Fibroblast of the aortic adventitia (primary cell): ENCODE data around the gene DIDO1. TPM values are rescaled to one million over a fixed set of nuclear protein-coding genes. Genes with fewer than 3 reads are reported as not detected.
"Not testable (repeated sequence)": the region's sequence is repeated elsewhere in the genome, so short reads cannot be mapped to it uniquely, and the experiment has no call there.

ENCODE experiments used
- DNase-seq: peaks from one replicate; pipeline ENCODE4 v3.0.0-alpha.2; 2010; ENCODE audit warnings: low read depth
- H3K4me3 ChIP-seq: 2 replicates; pipeline ENCODE4 v1.5.1; 2011; ENCODE audit warnings: low read depth, mild to moderate bottlenecking, control low read depth, low read length, moderate library complexity
- CTCF ChIP-seq: IDR thresholded peaks from 2 replicates; pipeline ENCODE4 v1.5.1; 2011; ENCODE audit warnings: mild to moderate bottlenecking, low read length, control low read depth, inconsistent platforms; ENCODE audit not compliant: insufficient read depth
- total RNA-seq: library from RNA; depleted of rRNA; stranded (reverse); fragments of >200 nt; gene quantifications from 2 replicates; pipeline ENCODE4 v1.2.3, GENCODE V29; 2012; ENCODE audit warnings: low replicate concordance

DIDO1 gene
- total RNA-seq, 1 donor, result 48.4 TPM

GRCh38 chr20:62858058-62858830 is 68.1 kb downstream of the DIDO1 start:
- H3K4me3 ChIP-seq, result no peak overlapping the region
- TF ChIP-seq CTCF, result no peak
- DNase-seq, result no peak

GRCh38 chr20:62856931-62857619 is 69.2 kb downstream of the DIDO1 start:
- no peak for DNase-seq
- TF ChIP-seq CTCF, result no peak
- no peak overlapping the region for H3K4me3 ChIP-seq

- no peak for TF ChIP-seq CTCF
These were observed 71.2 kb downstream of the DIDO1 start for GRCh38 chr20:62855120-62855519.

GRCh38 chr20:62854121-62854520 is 72.2 kb downstream of the DIDO1 start:
- TF ChIP-seq CTCF, result no peak
- DNase-seq, result no peak
- no peak overlapping the region for H3K4me3 ChIP-seq

More at GRCh38 chr20:62855120-62855519, 71.2 kb downstream of the DIDO1 start:
- no peak for DNase-seq
- H3K4me3 ChIP-seq, result no peak overlapping the region

GRCh38 chr20:62853304-62853703 is 73.0 kb downstream of the DIDO1 start:
- H3K4me3 ChIP-seq, DNase-seq: not testable (repeated sequence)

- no peak for DNase-seq
- no peak for TF ChIP-seq CTCF
- no peak overlapping the region for H3K4me3 ChIP-seq
These were observed 73.5 kb downstream of the DIDO1 start for GRCh38 chr20:62852841-62853240.

GRCh38 chr20:62852196-62852595 is 74.1 kb downstream of the DIDO1 start:
- no peak overlapping the region for H3K4me3 ChIP-seq
- no peak for DNase-seq
- TF ChIP-seq CTCF, result no peak
